ENCODE results near the gene ARSI.
A peak's percentile ranks its signal among the peaks of the same experiment; 100 is the strongest.

The ARSI gene

DNA sequence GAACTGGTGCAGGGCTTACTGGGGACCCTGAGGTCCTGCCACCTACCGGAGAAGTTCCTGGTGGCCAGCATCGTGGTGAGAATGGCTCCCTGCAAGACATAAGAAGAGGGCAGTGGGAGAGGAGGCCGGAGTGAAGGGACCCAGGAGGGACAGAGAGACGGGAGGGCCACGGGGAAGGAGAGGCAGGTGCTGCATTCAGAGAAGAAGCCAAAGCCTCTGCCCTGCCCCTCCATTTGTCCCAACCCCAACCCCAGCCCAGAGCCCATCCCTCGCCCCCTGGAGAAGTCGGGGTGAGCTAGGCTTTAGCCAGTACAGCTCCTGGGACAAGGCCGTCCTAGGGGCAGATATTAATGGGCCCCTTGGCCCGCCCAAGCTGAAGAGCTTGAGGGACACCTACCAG is 55.0 kb downstream of the ARSI start:
- no peak overlapping the region for H3K4me3 ChIP-seq (ENCODE audit: severe bottlenecking)
- TF ChIP-seq, protein P1, sequence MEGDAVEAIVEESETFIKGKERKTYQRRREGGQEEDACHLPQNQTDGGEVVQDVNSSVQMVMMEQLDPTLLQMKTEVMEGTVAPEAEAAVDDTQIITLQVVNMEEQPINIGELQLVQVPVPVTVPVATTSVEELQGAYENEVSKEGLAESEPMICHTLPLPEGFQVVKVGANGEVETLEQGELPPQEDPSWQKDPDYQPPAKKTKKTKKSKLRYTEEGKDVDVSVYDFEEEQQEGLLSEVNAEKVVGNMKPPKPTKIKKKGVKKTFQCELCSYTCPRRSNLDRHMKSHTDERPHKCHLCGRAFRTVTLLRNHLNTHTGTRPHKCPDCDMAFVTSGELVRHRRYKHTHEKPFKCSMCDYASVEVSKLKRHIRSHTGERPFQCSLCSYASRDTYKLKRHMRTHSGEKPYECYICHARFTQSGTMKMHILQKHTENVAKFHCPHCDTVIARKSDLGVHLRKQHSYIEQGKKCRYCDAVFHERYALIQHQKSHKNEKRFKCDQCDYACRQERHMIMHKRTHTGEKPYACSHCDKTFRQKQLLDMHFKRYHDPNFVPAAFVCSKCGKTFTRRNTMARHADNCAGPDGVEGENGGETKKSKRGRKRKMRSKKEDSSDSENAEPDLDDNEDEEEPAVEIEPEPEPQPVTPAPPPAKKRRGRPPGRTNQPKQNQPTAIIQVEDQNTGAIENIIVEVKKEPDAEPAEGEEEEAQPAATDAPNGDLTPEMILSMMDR (IDR thresholded peaks at IDR 0.05; ENCODE audit: poor library complexity, severe bottlenecking), result no peak
- no peaks in the 10 kb centered on the region for H3K27me3 ChIP-seq (ENCODE audit: insufficient read depth, poor library complexity, severe bottlenecking)
- no peak overlapping the region for H3K27ac ChIP-seq (ENCODE audit: poor library complexity, severe bottlenecking)
- no peaks in the 10 kb centered on the region for H3K9me3 ChIP-seq (ENCODE audit: severe bottlenecking)
- H3K36me3 ChIP-seq (ENCODE audit: low read depth), result no peaks in the 10 kb centered on the region
- no peaks in the 10 kb centered on the region for H3K4me1 ChIP-seq (ENCODE audit: insufficient read depth, poor library complexity, severe bottlenecking)
- ATAC-seq (ENCODE audit: low read depth) (no peak), DNase-seq (ENCODE audit: low spot score) (no peak)

DNA sequence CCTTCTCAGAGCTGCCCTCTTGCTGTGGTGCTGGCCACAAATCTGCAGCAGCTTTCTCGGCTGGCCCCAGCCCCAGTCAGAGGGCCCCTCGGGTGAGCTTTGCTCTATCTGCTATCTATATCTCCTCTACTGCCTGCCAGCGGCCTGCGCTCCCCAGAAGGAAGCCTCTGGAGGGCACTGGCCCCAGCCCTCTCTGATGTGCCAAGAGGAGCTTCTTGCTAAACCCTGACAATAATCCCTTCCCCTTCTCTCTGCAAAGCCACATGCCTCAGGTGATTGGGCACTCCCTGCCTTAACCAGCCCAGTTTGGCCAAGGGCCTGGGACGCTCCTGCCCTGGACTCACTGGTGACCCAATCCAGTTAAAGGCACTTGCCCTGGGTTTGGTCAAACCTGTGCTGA is 55.9 kb downstream of the ARSI start:
- ATAC-seq (ENCODE audit: low read depth), result 0 out of 3 replicates have a peak, but pooled peaks have one; percentile 6
- no peaks in the 10 kb centered on the region for H3K9me3 ChIP-seq (ENCODE audit: severe bottlenecking)
- H3K4me3 ChIP-seq (ENCODE audit: severe bottlenecking), result no peak overlapping the region
- H3K36me3 ChIP-seq (ENCODE audit: low read depth), result no peaks in the 10 kb centered on the region
- no peak overlapping the region for H3K27ac ChIP-seq (ENCODE audit: poor library complexity, severe bottlenecking)
- no peaks in the 10 kb centered on the region for H3K27me3 ChIP-seq (ENCODE audit: insufficient read depth, poor library complexity, severe bottlenecking)
- TF ChIP-seq, protein P1 (IDR thresholded peaks at IDR 0.05; ENCODE audit: poor library complexity, severe bottlenecking), result no peak
- H3K4me1 ChIP-seq (ENCODE audit: insufficient read depth, poor library complexity, severe bottlenecking), result no peaks in the 10 kb centered on the region
- no peak for DNase-seq (ENCODE audit: low spot score)

DNA sequence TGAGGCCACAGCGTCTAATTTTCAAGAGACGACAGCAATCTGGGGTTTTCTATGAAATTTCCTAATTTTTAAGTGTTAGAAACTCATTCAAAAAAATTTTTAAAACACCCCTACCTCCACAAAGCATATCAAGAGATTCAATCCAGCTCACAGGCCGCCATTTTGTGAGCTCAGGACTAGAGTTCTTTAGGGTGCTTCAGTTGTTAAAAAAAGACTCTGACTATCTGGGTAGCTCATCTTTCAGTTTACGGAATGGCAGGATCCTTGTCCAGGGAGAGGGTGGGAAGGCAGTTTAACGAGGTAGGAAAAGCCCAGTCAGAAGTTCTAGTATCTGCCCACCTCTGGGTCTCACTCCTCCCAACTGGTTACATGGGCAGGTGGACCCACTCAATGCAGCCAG is 56.3 kb downstream of the ARSI start:
- Histone ChIP-seq H3K4me3 (ENCODE audit: severe bottlenecking) (no peak overlapping the region), H3K4me1 (ENCODE audit: insufficient read depth, poor library complexity, severe bottlenecking) (no peaks in the 10 kb centered on the region), H3K27me3 (ENCODE audit: insufficient read depth, poor library complexity, severe bottlenecking) (no peaks in the 10 kb centered on the region), H3K27ac (ENCODE audit: poor library complexity, severe bottlenecking) (no peak overlapping the region), H3K9me3 (ENCODE audit: severe bottlenecking) (no peaks in the 10 kb centered on the region), H3K36me3 (ENCODE audit: low read depth) (no peaks in the 10 kb centered on the region)
- TF ChIP-seq, protein P1 (IDR thresholded peaks at IDR 0.05; ENCODE audit: poor library complexity, severe bottlenecking), result no peak
- DNase-seq (ENCODE audit: low spot score) (no peak), ATAC-seq (ENCODE audit: low read depth) (no peak)
